ENCODE data around the gene MITF. TPM values are rescaled to one million over a fixed set of nuclear protein-coding genes. Genes with fewer than 3 reads are reported as not detected.

Gene MITF
- total RNA-seq, 1 donor: 6.1 TPM

DNA sequence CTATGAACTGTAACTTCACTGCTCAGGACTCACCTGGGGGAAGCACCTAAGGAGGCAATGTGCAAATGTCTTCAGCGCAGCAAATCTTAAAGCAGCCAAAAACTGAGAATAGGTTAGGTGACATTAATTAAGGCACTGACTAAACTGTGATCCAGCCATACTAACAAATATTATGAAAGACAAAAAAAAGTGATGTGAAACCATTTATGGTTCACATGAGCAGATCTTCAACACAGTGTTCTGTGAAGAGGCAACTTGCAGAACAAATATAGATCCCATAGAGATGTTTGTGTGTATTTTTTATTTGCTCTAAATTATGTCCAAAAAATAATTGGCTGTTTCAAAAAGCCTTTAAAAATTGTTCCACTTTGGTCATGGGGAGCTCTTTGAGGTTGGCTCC, 24.1 kb upstream of the MITF start:
- no peak for TF ChIP-seq CTCF (IDR thresholded peaks at IDR 0.05; ENCODE audit: insufficient read depth, low read length)
- DNase-seq (ENCODE audit: low read depth): no peak
- H3K4me3 ChIP-seq (ENCODE audit: low read depth, low read length): no peak overlapping the region

- DNase-seq (ENCODE audit: low read depth): peak; percentile 22
- H3K4me3 ChIP-seq (ENCODE audit: low read depth, low read length): no peak overlapping the region
- no peak for TF ChIP-seq CTCF (IDR thresholded peaks at IDR 0.05; ENCODE audit: insufficient read depth, low read length)
Observed at GRCh38 chr3:69716119-69716518, 23.1 kb upstream of the MITF start.

GRCh38 chr3:69718866-69719586, 20.2 kb upstream of the MITF start:
- DNase-seq (ENCODE audit: low read depth): no peak
- no peak for TF ChIP-seq CTCF (IDR thresholded peaks at IDR 0.05; ENCODE audit: insufficient read depth, low read length)
- no peak overlapping the region for H3K4me3 ChIP-seq (ENCODE audit: low read depth, low read length)

DNA sequence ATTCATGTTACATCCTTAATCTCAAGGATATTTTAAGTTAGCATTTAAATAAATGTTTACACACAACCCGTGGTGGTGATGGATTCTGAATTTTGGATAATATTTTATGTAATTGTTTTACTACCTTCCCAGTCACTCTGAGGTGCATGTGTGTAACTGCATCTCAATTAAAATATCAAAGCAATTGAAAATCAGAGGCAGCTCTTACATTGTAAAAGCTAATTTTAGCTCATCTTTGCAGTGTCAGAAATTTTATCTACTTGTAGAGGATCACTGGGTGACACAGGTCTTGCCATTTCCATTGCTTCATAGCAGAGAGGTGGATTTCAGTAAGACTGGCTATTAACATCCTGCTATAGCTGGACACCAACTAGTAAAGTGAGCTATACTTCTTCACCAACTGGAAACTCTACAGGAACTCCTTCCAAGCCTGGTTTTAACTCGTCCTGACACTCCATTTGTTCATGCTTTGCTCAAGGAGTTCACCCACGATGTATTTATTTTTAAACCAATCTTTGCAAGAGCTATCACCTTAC, 19.6 kb upstream of the MITF start:
- no peak overlapping the region for H3K4me3 ChIP-seq (ENCODE audit: low read depth, low read length)
- DNase-seq (ENCODE audit: low read depth): no peak
- no peak for TF ChIP-seq CTCF (IDR thresholded peaks at IDR 0.05; ENCODE audit: insufficient read depth, low read length)

GRCh38 chr3:69720824-69721223, 18.4 kb upstream of the MITF start:
- DNase-seq (ENCODE audit: low read depth): no peak
- H3K4me3 ChIP-seq (ENCODE audit: low read depth, low read length): no peak overlapping the region
- no peak for TF ChIP-seq CTCF (IDR thresholded peaks at IDR 0.05; ENCODE audit: insufficient read depth, low read length)

- H3K4me3 ChIP-seq (ENCODE audit: low read depth, low read length): no peak overlapping the region
- no peak for TF ChIP-seq CTCF (IDR thresholded peaks at IDR 0.05; ENCODE audit: insufficient read depth, low read length)
- DNase-seq (ENCODE audit: low read depth): no peak
Observed at GRCh38 chr3:69723389-69723788, 15.9 kb upstream of the MITF start.
